Ovary (tissue), 9 donors: ENCODE data around the gene PHC2. TPM values are rescaled to one million over a fixed set of nuclear protein-coding genes. Genes with fewer than 3 reads are reported as not detected.
"Not testable (repeated sequence)": the region's sequence is repeated elsewhere in the genome, so short reads cannot be mapped to it uniquely, and the experiment has no call there.

Experiments used
- DNase-seq, 5 donors: peaks; one replicate each; pipeline ENCODE4 v3.0.0-alpha.2; 2019 to 2020
- H3K27ac ChIP-seq, 2 donors: fragments of 200-600 bp; one replicate each; pipeline versions ENCODE4 v1.5.1 to v1.8.0; 2019 to 2022
- H3K27me3 ChIP-seq: fragments of 200-600 bp; one replicate; pipeline ENCODE4 v1.8.0; 2022
- H3K36me3 ChIP-seq: fragments of 200-600 bp; sonication (generic); one replicate; pipeline ENCODE4 v1.5.1; 2019
- H3K4me1 ChIP-seq: one replicate; pipeline ENCODE4 v1.8.1; 2013; ENCODE audit warnings: mild to moderate bottlenecking, moderate library complexity; ENCODE audit not compliant: insufficient read depth
- H3K4me3 ChIP-seq: fragments of 200-600 bp; sonication (generic); one replicate; pipeline ENCODE4 v1.5.1; 2017
- H3K9me3 ChIP-seq, 2 donors: fragments of 200-600 bp in 1 of 2; sonication (generic) in 1 of 2; one replicate each; pipeline versions ENCODE4 v1.5.1 to v1.8.1; 2013 to 2019; ENCODE audit warnings: mild to moderate bottlenecking in 1 of 2, moderate library complexity in 1 of 2
- EP300 ChIP-seq: sonication (generic); formaldehyde crosslinking; IDR thresholded peaks from one replicate; pipeline ENCODE4 v1.6.1; 2017; ENCODE audit warnings: antibody characterized with exemption
- POLR2A ChIP-seq: fragments of 450-650 bp; IDR thresholded peaks from one replicate; pipeline ENCODE4 v1.6.1; 2017; ENCODE audit warnings: antibody characterized with exemption, mild to moderate bottlenecking, moderate library complexity
- WGBS, 3 donors: extraction: QIAGEN DNeasy Blood & Tissue Kit in 1 of 3; methylation state at CpG; one replicate each; pipeline versions ENCODE4 v1.1.5 to v1.1.7; 2013 to 2017; 5-methylcytosine and 5-hydroxymethylcytosine counted together
- intact Hi-C, 4 donors: fragments of 100-400 bp; cut with DNase I; formaldehyde crosslinking; loops; one replicate each; pipeline versions ENCODE4 v1.11.0 to v1.15.1; 2022 to 2023
- polyA plus RNA-seq, 2 donors: library from polyadenylated mRNA; stranded (reverse); fragments of 200-250 nt in 1 of 2; fragments of 350-450 nt in 1 of 2; fragmentation: Illumina TruSeq in 1 of 2; extraction: RNeasy Lipid Tissue Mini Kit (QIAGEN cat#74804) in 1 of 2; gene quantifications; one replicate each; pipeline ENCODE4 v1.2.3, GENCODE V29; 2013 to 2014
- total RNA-seq, 7 donors: library from RNA; depleted of rRNA in 2 of 7; stranded (reverse); fragments of >200 nt in 2 of 7; fragmentation: NEBNext Ultra II Directional in 3 of 7; extraction: Animal tissue kit (Norgen Biotek cat#: 25700) in 3 of 7; gene quantifications; one replicate each; pipeline versions ENCODE4 v1.1.0 to v1.2.4, GENCODE V29; 2016 to 2023
- TF ChIP-seq, protein P1 (sequence below), 3 donors: fragments of 450-650 bp in 2 of 3; fragments of 200-600 bp in 1 of 3; IDR thresholded peaks; one replicate each; pipeline versions ENCODE4 v1.5.1 to v1.8.0; 2016 to 2022; ENCODE audit warnings: antibody characterized with exemption in 3 of 3, mild to moderate bottlenecking in 1 of 3
- donor health status: DM: no; HTN: no; CAD: no; lungs with moderate emphysema.
- donor health status: DM: no; HTN: no; CAD: no.
- donor health status: Bipolar disorder and iron deficiency.
- donor health status: DM: yes; HTN: yes; CAD: no.
- donor health status: DM: no; HTN: no; CAD: no.
- donor health status: DM: yes; HTN: yes; CAD: no.

Gene PHC2
- total and polyA plus RNA-seq, 9 donors: 52.3 to 101 (median 85.5) TPM

GRCh38 chr1:33311706-33312412, 119.0 kb downstream of the PHC2 start:
- no peak for TF ChIP-seq POLR2A
- TF ChIP-seq, protein P1, sequence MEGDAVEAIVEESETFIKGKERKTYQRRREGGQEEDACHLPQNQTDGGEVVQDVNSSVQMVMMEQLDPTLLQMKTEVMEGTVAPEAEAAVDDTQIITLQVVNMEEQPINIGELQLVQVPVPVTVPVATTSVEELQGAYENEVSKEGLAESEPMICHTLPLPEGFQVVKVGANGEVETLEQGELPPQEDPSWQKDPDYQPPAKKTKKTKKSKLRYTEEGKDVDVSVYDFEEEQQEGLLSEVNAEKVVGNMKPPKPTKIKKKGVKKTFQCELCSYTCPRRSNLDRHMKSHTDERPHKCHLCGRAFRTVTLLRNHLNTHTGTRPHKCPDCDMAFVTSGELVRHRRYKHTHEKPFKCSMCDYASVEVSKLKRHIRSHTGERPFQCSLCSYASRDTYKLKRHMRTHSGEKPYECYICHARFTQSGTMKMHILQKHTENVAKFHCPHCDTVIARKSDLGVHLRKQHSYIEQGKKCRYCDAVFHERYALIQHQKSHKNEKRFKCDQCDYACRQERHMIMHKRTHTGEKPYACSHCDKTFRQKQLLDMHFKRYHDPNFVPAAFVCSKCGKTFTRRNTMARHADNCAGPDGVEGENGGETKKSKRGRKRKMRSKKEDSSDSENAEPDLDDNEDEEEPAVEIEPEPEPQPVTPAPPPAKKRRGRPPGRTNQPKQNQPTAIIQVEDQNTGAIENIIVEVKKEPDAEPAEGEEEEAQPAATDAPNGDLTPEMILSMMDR (IDR thresholded peaks at IDR 0.05): no peak
- no peak for TF ChIP-seq EP300
- no peak overlapping the region for H3K4me3 ChIP-seq
- DNase-seq: no peak
- intact Hi-C loops: no loop called here
- no peak overlapping the region for H3K27ac ChIP-seq
- peaks cover 3% of the 10 kb centered on the region for H3K4me1 ChIP-seq
- H3K9me3 ChIP-seq: no peaks in the 10 kb centered on the region
- 91 to 96% (median 92%) methylated on average over 7 of the region's 7 CpGs for WGBS, 3 donors
- H3K27me3 ChIP-seq: no peaks in the 10 kb centered on the region
- no peaks in the 10 kb centered on the region for H3K36me3 ChIP-seq

GRCh38 chr1:33310702-33311101, 120.2 kb downstream of the PHC2 start:
- WGBS, 3 donors: 76 to 82% (median 80%) methylated on average over 8 of the region's 8 CpGs
- peaks cover 8% of the 10 kb centered on the region for H3K4me1 ChIP-seq
- H3K36me3 ChIP-seq: no peaks in the 10 kb centered on the region
- H3K9me3 ChIP-seq: no peaks in the 10 kb centered on the region
- intact Hi-C loops: no loop called here
- H3K4me3 ChIP-seq: no peak overlapping the region
- TF ChIP-seq POLR2A (no peak), EP300 (no peak)
- TF ChIP-seq, protein P1 (IDR thresholded peaks at IDR 0.05): no peak
- no peak for DNase-seq
- H3K27ac ChIP-seq: no peak overlapping the region
- H3K27me3 ChIP-seq: no peaks in the 10 kb centered on the region

GRCh38 chr1:33309351-33309750, 121.5 kb downstream of the PHC2 start:
- WGBS, 3 donors: 92 to 95% (median 95%) methylated on average over 6 to 32 of the region's 32 CpGs
- H3K9me3 ChIP-seq, H3K4me3 ChIP-seq, H3K27ac ChIP-seq, intact Hi-C loops, H3K27me3 ChIP-seq, H3K36me3 ChIP-seq, H3K4me1 ChIP-seq: not testable (repeated sequence)
- DNase-seq: peak in 1 of 5 donors; percentile 27

DNA sequence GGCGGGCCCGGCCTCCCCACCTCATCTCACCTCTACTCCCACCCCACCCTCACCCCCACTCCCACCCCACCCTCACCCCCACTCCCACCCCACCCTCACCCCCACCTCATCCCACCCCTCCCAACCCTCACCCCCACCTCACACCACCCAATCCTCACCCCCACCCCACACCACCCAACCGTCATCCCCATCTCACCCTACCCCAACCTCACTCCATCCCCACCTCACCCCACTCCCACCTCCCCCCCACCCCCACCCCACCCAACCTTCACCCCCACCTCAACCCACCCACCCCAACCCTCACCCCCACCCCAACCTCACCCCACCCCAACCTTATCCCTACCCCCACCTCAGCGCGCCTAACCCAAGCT, 123.4 kb downstream of the PHC2 start:
- peaks cover 8% of the 10 kb centered on the region for H3K4me1 ChIP-seq
- no peaks in the 10 kb centered on the region for H3K36me3 ChIP-seq
- H3K27ac ChIP-seq: no peak overlapping the region
- intact Hi-C loops: no loop called here
- H3K4me3 ChIP-seq: no peak overlapping the region
- TF ChIP-seq, protein P1 (IDR thresholded peaks at IDR 0.05): no peak
- TF ChIP-seq EP300: no peak
- no peak for TF ChIP-seq POLR2A
- 67 to 73% (median 73%) methylated on average over 2 to 5 of the region's 5 CpGs for WGBS, 3 donors
- no peak for DNase-seq
- H3K27me3 ChIP-seq: no peaks in the 10 kb centered on the region
- no peaks in the 10 kb centered on the region for H3K9me3 ChIP-seq

- peaks cover 8% of the 10 kb centered on the region for H3K4me1 ChIP-seq
- WGBS, 3 donors: 9 to 17% (median 14%) methylated on average over 84 to 113 of the region's 113 CpGs
- H3K27me3 ChIP-seq: no peaks in the 10 kb centered on the region
- intact Hi-C loops: no loop called here
- TF ChIP-seq EP300 (no peak), POLR2A (no peak)
- TF ChIP-seq, protein P1 (IDR thresholded peaks at IDR 0.05): no peak
- no peak overlapping the region for H3K27ac ChIP-seq
- no peaks in the 10 kb centered on the region for H3K36me3 ChIP-seq
- H3K9me3 ChIP-seq: no peaks in the 10 kb centered on the region
- peak; percentile 50 to 75 (median 66) for DNase-seq
- H3K4me3 ChIP-seq: peak overlapping the region; percentile 31
Observed at GRCh38 chr1:33306653-33307493, 124.0 kb downstream of the PHC2 start.
